GM18907 (cell line): Measurements from ENCODE around the gene P2RX5.
"Not testable (repeated sequence)": the region's sequence is repeated elsewhere in the genome, so short reads cannot be mapped to it uniquely, and the experiment has no call there.

ENCODE experiments used
- ATAC-seq: cut with Tn5 transposase; IDR thresholded peaks from one replicate; pipeline ENCODE4 v1.9.1; 2021; ENCODE audit warnings: mild to moderate bottlenecking, moderate library complexity; ENCODE audit not compliant: unreplicated experiment

The P2RX5 gene

GRCh38 chr17:3695723-3696411 is at the start of gene P2RX5:
Gene P2RX5, minus strand, starts transcription at chr17:3696155. Its CDS starts 150 bp downstream, at chr17:3696005.
- peak; percentile 23 for ATAC-seq

GRCh38 chr17:3745071-3745470 is 49.1 kb upstream of the P2RX5 start:
- ATAC-seq: no peak

GRCh38 chr17:3744014-3744413 is 48.1 kb upstream of the P2RX5 start:
- ATAC-seq: no peak

- ATAC-seq: no peak
These were observed 44.7 kb upstream of the P2RX5 start for GRCh38 chr17:3740611-3741073.

- ATAC-seq: no peak
These were observed 43.6 kb upstream of the P2RX5 start for GRCh38 chr17:3739422-3740124.

- ATAC-seq: no peak
These were observed 42.8 kb upstream of the P2RX5 start for GRCh38 chr17:3738562-3739295.

- ATAC-seq: no peak
These were observed 39.6 kb upstream of the P2RX5 start for GRCh38 chr17:3735515-3735914.

GRCh38 chr17:3734911-3735276 is 38.9 kb upstream of the P2RX5 start:
- not testable (repeated sequence) for ATAC-seq

- peak; percentile 55 for ATAC-seq
These were observed 36.3 kb upstream of the P2RX5 start for GRCh38 chr17:3732210-3732621.

GRCh38 chr17:3730881-3731429 is 35.0 kb upstream of the P2RX5 start:
- no peak for ATAC-seq

- ATAC-seq: no peak
These were observed 33.9 kb upstream of the P2RX5 start for GRCh38 chr17:3729881-3730280.

- not testable (repeated sequence) for ATAC-seq
These were observed 32.1 kb upstream of the P2RX5 start for GRCh38 chr17:3728099-3728498.

- no peak for ATAC-seq
These were observed 31.1 kb upstream of the P2RX5 start for GRCh38 chr17:3727041-3727440.

GRCh38 chr17:3724378-3725077 is 28.6 kb upstream of the P2RX5 start:
- ATAC-seq: peak; percentile 7

- peak; percentile 77 for ATAC-seq
These were observed 27.8 kb upstream of the P2RX5 start, which contains the start of gene HASPIN for GRCh38 chr17:3723556-3724377. Gene HASPIN, plus strand, starts transcription at chr17:3723903. Its CDS starts 33 bp downstream, at chr17:3723936.

- peak; percentile 5 for ATAC-seq
These were observed 27.2 kb upstream of the P2RX5 start for GRCh38 chr17:3723188-3723555.

- no peak for ATAC-seq
These were observed 26.8 kb upstream of the P2RX5 start for GRCh38 chr17:3722716-3723115.

- no peak for ATAC-seq
These were observed 23.3 kb upstream of the P2RX5 start for GRCh38 chr17:3719265-3719664.

GRCh38 chr17:3718201-3718600 is 22.2 kb upstream of the P2RX5 start:
- ATAC-seq: no peak

- ATAC-seq: no peak
These were observed 19.3 kb upstream of the P2RX5 start for GRCh38 chr17:3715296-3715695.
